Measurements from ENCODE around the gene CHURC1.

Gene CHURC1

DNA sequence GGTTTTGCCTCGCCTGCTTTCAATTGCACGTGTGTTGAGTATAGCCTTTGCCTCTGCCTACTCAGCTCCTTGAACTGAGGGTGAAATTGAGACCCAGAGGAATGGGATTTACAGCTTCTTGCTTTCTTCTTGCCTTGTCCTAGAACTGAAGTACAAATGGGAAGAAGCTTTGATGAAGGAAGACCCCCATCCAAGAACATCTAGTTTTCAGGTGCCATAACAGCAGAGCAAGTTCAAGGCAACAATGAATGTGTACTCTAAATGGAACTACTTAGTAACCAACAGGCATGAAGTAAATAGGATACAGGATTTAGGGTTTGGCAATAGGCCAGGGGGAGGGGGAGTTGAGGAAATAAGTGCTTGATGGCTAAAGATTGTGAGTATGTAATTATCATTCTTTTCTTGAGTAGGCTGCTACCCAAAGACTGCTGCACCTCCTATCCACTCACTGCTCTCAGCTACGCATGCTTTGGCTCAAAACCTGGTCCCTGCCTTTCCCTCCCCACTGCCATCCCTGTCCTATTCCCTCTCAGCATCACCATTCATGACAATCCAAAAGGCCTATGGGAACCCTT, 26.2 kb downstream of the CHURC1 start:
- DNase-seq: no peak

DNA sequence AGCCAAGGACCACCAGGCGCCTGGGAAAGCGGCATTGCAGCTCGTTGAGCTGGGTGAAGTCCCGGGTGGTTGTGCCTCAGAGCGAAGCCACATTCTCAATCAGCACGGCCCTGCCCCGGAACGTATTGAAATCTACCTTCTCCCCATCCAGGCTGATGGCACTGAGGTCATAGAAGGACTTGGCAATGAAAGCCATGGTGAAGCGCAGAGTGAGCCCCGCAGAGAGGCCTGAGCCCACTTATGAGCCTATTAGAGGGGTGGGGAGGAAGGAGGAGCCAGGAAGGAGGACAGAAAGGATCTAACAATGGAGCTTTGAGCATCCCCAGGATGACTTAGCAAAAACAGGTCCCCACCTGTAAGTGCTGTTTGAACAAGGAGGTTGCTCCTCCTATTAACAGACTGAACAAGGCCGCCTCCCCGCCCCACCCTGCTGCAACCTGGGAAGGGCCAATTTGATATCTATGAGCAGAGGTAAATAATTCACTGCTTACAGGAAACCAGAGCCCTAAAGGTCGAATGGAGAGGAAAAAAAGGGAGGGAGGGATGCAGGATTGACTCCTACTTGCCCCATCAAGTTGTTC, 28.4 kb downstream of the CHURC1 start, which contains the start of gene GPX2:
Gene GPX2, minus strand, starts transcription at position 215 of the 581 bp plus-strand sequence. Its CDS starts 19 bp downstream, at position 196.
- DNase-seq: no peak

DNA sequence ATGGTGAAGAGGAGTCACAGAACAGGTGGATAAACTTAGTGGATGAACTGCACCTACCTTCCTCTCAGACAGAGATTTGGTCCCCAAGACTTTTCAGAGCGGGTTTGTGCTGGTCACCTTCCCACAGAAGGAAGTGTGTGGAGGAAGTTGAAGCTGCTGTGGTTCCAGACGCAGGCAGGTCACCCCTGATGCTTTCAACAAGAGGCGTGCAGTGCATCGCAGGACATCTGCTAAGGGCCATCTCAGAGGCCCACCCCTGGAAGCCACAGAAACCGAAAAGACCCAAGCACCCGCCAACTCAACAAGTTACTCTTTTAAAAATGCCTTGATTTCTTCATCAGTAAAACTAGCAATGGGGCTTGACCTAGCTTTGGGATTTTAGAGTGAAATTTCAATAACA, 29.3 kb downstream of the CHURC1 start:
- DNase-seq: no peak

DNA sequence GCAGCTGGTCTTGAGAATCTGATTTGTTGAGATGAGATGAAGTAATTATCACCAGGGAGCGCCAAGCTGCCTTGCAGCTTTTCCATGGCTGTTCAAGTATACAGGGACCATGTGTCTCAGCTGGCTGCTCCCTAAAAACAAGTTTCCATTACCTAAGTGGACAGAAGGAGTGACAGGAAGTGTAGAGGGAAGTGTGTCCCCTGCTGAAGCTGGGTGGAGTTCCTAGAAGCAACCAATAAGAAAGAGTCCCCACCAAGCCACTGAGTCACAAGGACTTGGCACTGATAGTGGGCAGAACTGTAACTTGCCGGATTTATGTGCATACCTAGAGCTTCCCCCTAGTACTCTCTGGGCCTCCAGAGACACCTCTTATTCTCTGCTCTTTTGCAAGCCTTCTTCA, 29.8 kb downstream of the CHURC1 start:
- no peak for DNase-seq

DNA sequence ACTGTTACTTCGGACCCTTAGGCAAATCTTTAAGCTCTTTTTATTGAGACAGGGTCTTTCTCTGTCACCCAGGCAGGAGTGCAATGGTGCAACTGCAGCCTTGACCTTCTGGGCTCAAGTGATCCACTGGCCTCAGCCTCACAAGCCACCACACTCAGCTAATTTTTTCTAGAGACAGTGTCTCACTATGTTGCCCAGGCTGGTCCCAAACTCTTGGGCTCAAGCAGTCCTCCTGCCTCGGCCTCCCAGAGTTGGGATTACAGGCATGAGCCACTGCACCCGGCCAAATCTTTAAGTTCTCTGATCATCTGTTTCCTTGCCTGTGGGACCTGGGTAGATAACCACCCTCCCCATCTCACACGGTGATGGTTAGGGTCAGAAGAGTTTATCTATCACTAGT, 30.6 kb downstream of the CHURC1 start:
- DNase-seq: no peak

DNA sequence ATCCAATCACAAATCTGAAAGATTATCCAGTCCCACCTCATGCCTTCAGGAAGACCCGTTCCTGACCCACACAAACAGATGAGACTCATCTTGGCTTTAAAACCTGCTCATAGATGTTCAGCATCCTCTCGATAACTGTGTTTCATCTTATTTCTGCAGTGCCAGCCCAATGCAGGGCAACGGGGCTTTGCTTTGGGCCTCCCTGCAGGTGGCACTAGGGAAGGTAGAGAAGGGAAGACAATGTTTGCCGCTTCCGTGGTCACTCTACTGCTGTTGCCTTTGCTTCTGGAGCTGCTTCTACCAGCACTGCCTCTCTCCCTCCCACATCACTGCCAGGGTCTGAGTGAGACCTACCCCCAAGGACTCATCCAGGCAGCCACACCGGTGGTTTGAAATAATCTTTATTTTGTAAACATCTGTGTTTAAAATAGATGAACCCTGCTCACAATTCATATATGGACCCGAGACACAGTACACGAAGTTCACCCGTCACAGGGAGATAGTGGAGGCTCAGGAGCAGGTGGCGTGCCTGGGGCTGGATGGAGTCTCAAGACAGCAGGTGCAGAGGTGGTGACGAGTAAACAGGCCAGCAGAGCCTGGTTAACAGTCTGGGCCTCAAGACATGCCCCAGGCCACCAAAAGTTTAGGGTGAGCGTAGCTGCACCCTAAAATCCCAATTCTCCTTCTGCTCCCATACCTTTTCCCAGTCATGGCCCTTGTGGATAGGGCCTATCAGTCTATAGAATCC, 31.4 kb downstream of the CHURC1 start:
- no peak for DNase-seq

DNA sequence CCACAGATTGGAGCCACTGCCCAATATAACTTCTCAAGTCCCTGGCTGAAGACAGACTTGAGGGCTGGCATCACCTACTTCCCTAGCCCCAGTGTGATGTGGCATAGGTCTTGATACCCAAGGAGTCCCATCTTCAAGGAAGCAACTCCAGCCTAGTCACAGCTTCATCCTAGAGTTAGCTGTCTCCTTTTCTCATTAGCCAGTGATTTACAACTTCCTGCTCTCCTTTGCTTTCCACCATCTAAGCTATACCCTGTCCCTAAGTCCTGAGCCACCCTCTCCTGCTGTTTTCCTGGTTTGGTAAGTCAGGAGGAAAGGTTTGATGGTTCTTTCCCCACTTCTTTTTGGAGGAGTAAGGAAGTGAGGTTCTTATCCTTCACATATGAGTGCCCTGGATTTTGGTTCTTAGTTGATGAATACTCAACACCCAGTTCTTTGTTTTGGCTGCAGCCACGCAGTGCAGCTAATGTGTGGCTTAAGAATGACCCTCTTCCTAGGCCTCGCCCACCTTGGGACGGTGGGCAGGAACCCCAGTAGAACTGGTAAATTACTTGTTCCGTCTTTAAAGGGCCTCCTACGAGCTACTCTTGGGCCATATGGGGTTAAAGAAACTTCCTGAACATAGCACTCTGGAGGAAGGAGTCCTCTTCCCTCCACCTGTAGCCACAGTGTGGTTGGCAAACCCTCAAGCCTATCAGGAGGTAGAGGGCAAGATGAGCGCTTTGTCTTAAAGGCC, 32.2 kb downstream of the CHURC1 start:
- no peak for DNase-seq

DNA sequence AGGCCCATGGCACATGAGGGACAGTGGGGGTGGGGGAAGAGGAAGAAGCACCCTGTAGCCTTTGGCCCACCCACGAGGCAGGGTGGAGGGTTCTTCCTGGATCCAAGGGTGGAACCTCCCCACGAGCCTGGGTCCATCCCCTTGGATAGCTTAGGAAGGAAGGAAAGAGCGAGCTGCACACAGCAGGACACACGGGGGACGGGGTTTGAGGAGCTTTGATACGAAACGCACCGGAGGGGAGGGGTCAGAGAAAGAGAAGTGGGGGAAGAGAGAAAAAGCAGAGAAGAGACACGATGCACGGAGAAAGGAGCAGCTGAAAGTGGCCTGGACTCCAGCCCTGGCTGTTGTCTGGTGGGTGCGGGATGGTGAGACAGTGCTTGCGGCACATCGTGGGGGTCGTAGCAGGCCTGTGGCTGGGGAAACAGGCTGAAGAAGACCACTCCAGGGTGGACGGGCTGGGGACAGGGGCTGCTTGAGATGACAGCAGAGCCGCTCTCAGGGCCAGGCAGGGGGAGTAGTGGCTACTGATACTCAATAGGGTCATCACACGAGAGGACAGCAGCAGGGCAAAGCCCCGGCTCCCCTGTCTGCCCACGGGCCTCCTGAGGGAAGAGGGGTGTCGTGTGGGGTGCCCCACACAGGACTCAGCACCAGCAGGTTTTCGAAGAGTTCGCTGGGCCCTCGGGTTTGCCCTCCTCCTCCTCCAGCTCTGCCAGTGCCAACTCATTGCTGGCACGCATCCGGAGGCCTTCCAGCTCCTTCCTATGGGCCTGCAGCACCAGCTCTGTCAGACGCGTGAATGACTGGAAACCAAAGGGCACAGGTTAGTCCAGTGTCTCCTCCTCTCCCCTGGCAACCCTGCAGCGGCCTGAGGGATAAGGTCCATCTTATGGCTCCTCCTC, 33.7 kb downstream of the CHURC1 start:
- DNase-seq: no peak

DNA sequence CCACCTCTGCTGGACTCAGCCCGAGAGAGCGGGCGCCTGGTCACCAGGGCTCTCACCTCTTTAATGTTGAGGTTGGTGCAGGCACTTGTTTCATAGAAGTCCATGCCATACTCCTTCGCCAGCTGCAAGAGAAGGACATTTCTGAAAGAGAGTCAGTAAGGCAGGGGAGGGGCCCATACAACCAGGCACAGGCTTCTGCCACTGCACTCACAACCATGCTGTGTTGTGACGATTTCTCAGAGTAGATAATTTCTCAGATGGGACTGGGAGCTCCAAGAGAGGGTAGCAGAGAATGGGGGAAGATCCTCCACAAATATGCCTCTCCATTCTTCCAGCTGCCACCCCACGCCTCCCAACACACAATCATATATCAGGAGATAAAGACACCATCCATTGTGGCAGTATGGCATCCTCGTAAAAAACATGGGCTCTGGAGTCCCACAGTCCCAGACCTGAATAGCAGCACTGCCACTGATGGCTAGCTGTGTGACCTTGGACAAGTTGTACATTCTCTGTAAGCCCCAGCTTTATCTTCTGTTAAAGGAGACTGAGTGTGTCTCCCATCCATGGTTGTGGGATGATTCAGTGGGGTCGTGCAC, 34.5 kb downstream of the CHURC1 start:
- no peak for DNase-seq

DNA sequence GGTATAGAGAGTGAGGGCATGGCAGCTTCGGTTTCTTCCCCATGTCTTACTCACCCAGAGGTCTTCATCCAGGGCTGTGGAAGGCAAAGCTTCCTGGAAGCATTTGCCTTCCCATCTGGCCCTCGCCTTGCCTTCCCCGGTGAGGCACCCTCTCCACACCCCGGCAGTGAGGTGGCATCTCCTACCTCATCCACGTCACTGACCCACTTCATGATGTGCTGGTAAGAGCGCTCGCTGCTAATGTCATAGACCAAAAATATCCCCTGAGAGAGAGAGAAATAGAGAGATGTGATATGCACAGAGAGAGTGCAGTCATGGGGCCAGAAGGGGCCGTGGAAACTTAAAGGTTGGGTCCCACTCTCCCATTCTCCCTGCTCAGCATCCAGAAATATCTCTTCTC, 36.6 kb downstream of the CHURC1 start:
- DNase-seq: no peak

DNA sequence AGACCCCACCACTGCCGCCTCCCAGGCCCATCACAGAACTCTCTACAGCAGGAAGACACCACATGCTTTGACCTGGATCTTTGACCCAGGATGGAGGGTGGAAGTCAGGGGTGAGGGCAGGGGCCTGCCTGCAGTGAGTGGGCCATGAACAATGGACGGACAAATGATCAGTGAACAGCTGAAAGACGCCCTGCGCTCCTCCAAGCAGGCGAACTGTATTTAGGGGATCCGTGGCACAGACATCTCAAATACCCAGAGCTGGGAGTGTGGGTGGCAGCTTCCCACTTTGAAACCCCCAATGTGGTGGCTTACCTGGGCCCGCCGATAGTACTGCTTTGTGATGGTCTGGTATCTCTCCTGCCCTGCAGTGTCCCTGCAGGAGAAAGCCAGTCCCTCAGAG, 37.0 kb downstream of the CHURC1 start:
- DNase-seq: no peak

DNA sequence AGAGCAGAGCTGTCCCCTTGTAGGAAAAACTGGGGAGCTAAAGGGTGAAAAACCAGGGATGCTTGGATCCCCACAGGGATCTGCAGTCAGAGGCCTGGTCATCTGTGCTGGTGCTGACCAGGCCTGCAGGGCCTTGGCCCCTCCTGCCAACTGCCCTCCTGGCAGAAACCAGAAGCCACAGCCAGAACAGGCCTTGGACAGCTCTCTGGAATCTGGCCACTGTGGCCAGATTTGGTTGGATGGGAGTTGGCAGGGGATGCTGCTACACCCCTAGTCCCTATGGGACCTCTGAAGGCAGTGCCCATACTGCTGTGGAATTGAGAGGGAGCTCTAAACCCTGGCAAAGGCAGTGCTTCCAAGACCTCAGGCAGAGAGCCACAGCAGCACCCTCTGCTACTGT, 37.5 kb downstream of the CHURC1 start:
- no peak for DNase-seq

DNA sequence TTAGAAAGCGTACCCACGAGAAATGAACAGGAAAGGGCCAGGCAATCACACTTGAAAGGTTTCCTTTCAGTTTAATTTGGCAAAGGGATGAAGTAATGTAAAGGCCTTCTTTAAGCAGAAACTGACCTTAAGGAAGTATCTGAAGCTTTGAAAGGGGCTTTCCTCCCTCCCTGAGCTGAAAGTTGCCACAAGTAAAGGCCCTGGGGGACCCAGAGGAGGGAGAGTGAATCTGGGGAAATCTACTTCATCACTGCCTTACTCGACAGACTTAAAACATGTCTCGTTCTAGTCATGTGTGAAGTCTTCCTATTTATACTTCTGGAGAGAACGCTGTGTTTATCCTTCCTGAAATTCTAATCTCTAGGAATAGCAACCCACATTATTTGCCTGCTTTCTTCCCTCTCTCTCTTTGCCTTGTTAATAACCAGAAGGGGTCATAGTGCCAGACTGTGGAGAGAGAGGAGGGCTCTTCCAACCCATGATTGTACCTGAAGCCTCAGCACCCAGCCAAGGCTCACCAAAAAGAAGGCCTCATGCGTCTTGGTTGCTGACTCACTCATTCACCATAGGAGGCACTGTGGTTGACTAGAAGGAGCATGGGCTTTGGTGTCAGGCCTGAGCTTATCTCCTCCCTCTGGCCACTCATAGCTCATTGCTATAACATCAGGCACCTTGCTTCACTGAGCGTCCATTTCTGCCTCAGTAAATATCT, 38.5 kb downstream of the CHURC1 start:
- DNase-seq: no peak

DNA sequence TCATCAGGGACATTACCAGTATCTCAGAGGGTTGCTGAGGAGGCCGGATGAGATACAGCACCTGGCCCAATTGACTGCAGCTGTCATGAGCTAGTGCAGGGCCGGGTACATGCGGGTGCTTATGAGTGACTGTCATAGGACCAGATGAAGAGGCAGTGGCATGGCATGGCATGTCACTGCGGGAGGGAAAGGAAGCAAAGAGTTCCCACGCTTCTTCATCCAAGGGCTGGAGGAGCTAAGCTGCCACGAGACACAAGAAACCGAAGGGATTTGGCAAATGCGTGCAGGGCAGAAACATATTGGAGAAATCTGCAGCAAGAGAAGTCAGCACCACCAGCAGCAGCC, 39.0 kb downstream of the CHURC1 start:
- no peak for DNase-seq

DNA sequence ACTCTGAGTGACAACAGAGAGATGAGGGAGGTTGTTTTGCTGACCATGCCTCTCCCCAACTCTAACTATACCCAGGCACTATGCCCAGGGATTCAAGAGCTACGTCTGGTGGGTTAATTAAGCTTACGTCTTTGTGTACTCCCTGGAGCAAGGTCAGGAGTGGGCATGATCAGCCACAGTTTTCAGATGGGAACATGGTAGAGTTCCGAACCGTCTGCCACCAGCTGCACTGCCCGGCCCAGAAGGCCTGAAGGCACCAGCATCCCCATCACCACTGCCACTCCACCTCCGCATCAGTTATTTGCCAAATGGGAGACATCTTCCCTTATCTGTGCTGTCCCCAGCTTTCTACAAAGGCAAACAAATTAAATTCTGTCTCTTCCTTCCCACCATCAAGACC, 39.4 kb downstream of the CHURC1 start:
- no peak for DNase-seq

DNA sequence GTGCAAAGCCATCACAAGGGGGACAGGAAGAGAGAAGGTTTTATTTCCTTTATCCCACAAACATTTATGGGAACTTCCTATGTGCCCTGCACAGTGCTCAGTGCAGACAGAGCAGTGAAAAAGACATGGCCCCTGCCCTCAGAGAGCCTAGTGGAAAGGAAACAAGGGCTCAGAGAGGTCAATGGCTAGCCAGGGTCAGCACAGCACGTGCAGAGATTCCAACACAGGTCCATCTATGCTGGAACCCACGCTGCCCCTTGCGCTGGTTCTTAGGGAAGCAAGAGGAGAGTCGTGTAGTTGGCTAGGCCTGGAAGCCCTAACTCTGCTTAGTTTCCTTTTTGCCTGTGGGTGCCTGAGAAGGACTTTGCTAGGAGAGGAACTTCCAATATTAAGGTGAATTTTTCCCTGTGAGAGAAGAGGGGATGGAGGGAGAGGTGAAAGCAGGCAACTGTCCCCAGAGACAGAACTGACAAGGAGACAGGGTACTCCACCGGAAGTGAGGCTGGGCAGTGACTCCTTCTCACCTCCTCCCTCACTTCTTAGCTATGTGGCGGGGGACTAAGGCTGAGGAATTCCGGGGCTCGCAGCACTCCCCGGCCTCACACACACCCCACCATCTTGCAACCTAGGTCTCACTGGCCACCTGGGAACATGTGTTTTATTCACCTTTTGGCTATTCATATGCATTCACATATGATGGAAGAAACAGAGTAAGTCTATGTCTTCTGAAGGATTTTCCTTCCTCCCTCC, 40.4 kb downstream of the CHURC1 start:
- no peak for DNase-seq

DNA sequence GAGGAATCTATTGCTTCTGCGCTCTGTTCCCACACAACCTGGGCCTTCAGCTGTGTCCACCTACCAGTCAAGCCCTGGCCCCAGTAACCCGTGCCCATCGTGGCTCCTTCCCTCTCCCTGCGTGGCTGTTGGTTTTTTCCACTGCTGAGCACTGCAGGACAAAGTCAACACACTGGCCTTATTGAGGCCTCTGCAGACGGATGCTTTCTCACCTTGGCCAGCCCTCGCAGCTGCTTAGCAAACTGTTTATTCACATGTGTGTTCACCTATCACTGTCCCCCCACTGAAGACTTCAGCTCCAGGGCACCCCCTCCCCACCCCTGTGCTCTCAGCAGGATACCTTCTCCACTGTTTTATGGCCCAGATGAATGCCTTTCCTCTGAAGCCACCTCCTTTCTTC, 41.0 kb downstream of the CHURC1 start:
- no peak for DNase-seq

DNA sequence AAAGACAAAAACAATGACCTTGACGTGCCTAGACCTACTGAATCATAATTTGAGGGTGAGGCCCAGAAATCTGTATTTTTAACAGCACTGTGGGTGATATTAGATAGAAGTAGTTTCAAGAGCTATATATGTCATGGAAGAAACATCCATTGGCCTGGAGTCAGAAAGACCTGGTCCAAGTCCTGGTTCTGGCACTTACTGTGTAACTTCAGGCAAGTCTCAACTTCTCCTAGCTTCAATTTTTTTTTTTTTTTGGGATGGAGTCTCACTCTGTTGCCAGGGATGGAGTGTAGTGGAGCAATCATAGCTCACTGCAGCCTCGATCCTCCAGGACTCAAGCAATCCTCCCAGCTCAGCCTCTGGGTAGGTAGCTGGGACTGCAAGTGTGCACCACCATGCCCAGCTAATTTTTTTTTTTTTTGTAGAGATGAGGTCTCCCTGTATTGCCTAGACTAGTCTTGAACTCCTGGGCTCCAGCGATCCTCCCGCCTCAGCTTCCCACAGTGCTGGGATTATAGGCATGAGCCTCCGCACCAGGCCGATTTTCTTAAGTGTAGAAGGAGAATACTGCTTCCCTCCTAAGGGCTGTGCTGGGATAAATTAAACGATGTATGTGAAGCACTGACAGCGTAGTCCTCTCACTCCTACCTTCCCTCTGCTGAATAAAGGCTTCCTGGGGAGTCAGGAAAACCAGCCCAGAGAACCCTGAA, 42.6 kb downstream of the CHURC1 start:
- no peak for DNase-seq

DNA sequence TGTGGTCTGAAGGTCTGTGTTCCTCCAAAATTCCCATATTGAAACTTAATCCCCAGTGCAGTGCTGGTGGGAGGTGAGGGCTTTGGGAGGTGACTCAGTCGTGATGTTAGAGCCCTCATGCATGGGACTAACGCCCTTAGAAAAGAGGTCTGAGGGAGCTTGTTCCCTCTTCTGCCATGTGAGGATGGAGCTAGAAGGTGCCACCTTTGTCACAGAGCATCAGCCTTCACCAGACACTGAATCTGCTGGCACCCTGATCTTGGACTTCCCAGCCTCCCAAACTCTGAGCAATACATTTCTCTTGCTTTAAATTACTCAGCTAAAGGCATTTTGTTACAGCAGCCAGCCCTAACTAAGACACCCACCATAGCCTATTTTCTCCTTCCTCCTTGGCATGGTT, 43.9 kb downstream of the CHURC1 start:
- no peak for DNase-seq

DNA sequence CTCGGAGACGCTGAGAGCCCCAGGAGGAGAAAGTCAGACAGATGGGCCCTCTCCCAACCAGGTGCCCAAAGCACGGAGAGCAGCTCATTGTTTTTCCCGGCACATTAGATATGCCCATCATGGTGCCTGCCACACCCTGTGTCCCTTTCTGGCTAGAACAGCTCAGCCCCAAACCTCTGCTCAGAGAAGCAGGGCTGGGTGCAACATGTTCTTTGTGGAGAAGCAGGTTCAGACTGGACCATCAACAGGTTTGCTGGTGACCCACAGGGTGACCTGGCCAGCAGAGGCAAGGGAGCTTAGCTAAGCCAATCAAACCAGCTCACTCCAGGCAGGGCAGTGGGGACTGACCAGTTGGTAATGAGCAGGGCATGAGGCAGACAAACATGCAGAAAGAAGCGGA, 44.5 kb downstream of the CHURC1 start:
- no peak for DNase-seq
